GM12878 (cell line): ENCODE data around the gene LCT. TPM values are rescaled to one million over a fixed set of nuclear protein-coding genes. Genes with fewer than 3 reads are reported as not detected.

Experiments
- ATAC-seq: fragments of 200-7000 bp; cut with Tn5 transposase; 3 replicates; pipeline ENCODE4 v1.9.1; 2020; ENCODE audit warnings: mild to moderate bottlenecking, moderate library complexity
- BruUV-seq: library from RNA; stranded (reverse); fragments of 400-500 nt; replicated peaks from 2 replicates; lab custom pipeline; 2021; lab: Mats Ljungman, UMichigan
- CTCF ChIA-PET: fragments of 300-600 bp; sonication (Branson Sonifier 250); formaldehyde crosslinking; extraction: SDS; loops from one replicate; lab custom pipeline; 2021; ENCODE audit warnings: inconsistent platforms; lab: Yijun Ruan, JAX
- POLR2A ChIA-PET: fragments of 350-600 bp; formaldehyde crosslinking; extraction: SDS; loops from one replicate; lab custom pipeline; 2021; ENCODE audit warnings: inconsistent platforms; lab: Charles Lee
- RAD21 ChIA-PET: fragments of 300-600 bp; sonication (Branson Sonifier 250); formaldehyde crosslinking; loops from one replicate; lab custom pipeline; 2023; ENCODE audit warnings: antibody characterized with exemption; ENCODE audit not compliant: unreplicated experiment; lab: Charles Lee
- SMC1A ChIA-PET: fragments of 300-600 bp; sonication (Branson Sonifier 250); formaldehyde crosslinking; loops from one replicate; lab custom pipeline; 2023; ENCODE audit not compliant: unreplicated experiment, uncharacterized antibody; lab: Charles Lee
- DNase-seq: peaks from one replicate; pipeline ENCODE4 v3.0.0-alpha.2; 2011; ENCODE audit warnings: low read depth, low spot score
- FAIRE-seq: peaks from 3 replicates; lab custom pipeline; 2011; peaks lifted over from hg19 to GRCh38; lab: Jason Lieb, UNC
- H2AFZ ChIP-seq: 2 replicates; pipeline ENCODE4 v1.6.0; 2011; ENCODE audit warnings: low read depth, low read length, control low read depth; ENCODE audit not compliant: control insufficient read depth
- H3K27ac ChIP-seq: 2 replicates; pipeline ENCODE4 v1.5.1; 2011; ENCODE audit warnings: control low read depth; ENCODE audit not compliant: control insufficient read depth, insufficient read depth
- H3K27me3 ChIP-seq, 2 experiments: replicated peaks in 1 of 2; 2 replicates each; pipeline versions ENCODE4 v1.6.0 to v1.6.1; 2011; ENCODE audit warnings: low read length in 1 of 2; ENCODE audit not compliant: control insufficient read depth in 2 of 2, insufficient read depth in 2 of 2
- H3K36me3 ChIP-seq, 2 experiments: 2 replicates each; pipeline ENCODE4 v1.5.1; 2011; ENCODE audit warnings: low read length in 1 of 2; ENCODE audit not compliant: control insufficient read depth in 2 of 2, insufficient read depth in 2 of 2
- H3K4me1 ChIP-seq: 2 replicates; pipeline ENCODE4 v1.6.1; 2011; ENCODE audit warnings: mild to moderate bottlenecking, low read length, moderate library complexity, mixed read lengths; ENCODE audit not compliant: control insufficient read depth, insufficient read depth
- H3K4me2 ChIP-seq: 2 replicates; pipeline ENCODE4 v1.6.0; 2011; ENCODE audit warnings: control low read depth; ENCODE audit not compliant: control insufficient read depth, insufficient read depth
- H3K4me3 ChIP-seq: fragments of 200-600 bp; sonication (generic); 2 replicates; pipeline ENCODE4 v1.5.1; 2016
- H3K79me2 ChIP-seq: 2 replicates; pipeline ENCODE4 v1.6.0; 2011; ENCODE audit warnings: low read length; ENCODE audit not compliant: control insufficient read depth, insufficient read depth
- H3K9ac ChIP-seq: 2 replicates; pipeline ENCODE4 v1.8.0; 2011; ENCODE audit warnings: low read length, control low read depth, mixed read lengths; ENCODE audit not compliant: control insufficient read depth, insufficient read depth
- H3K9me3 ChIP-seq: replicated peaks from 3 replicates; pipeline ENCODE4 v1.5.1; 2011; ENCODE audit warnings: mild to moderate bottlenecking, low read length; ENCODE audit not compliant: control insufficient read depth, insufficient read depth
- H4K20me1 ChIP-seq: 2 replicates; pipeline ENCODE4 v1.6.0; 2011; ENCODE audit not compliant: control insufficient read depth, insufficient read depth
- BACH1 ChIP-seq: fragments of 450-650 bp; IDR thresholded peaks from 2 replicates; pipeline ENCODE4 v1.6.1; 2017; ENCODE audit warnings: mild to moderate bottlenecking, borderline replicate concordance
- CBFB ChIP-seq: IDR thresholded peaks from 2 replicates; pipeline ENCODE4 v1.6.1; 2016; ENCODE audit warnings: antibody characterized with exemption, low read depth
- CBX5 ChIP-seq: sonication (generic); IDR thresholded peaks from 2 replicates; pipeline ENCODE4 v1.6.1; 2016; ENCODE audit warnings: low read depth, moderate library complexity, mild to moderate bottlenecking, inconsistent platforms
- CHD2 ChIP-seq: IDR thresholded peaks from 2 replicates; pipeline ENCODE4 v1.6.1; 2011; ENCODE audit warnings: low read depth, low read length, improper control_type of control experiment, borderline replicate concordance
- FOS ChIP-seq: IDR thresholded peaks from 3 replicates; pipeline ENCODE4 v1.6.1; 2011; ENCODE audit warnings: borderline replicate concordance; ENCODE audit not compliant: insufficient read length; ENCODE audit errors: extremely low read depth
- LARP7 ChIP-seq: fragments of 450-650 bp; IDR thresholded peaks from 2 replicates; pipeline ENCODE4 v1.6.1; 2017; ENCODE audit warnings: mild to moderate bottlenecking
- MLLT1 ChIP-seq: fragments of 450-650 bp; IDR thresholded peaks from 2 replicates; pipeline ENCODE4 v1.6.1; 2016; ENCODE audit warnings: mild to moderate bottlenecking
- MTA3 ChIP-seq: IDR thresholded peaks from 2 replicates; pipeline ENCODE4 v1.6.1; 2012; ENCODE audit warnings: low read length, inconsistent platforms, borderline replicate concordance
- RB1 ChIP-seq: fragments of 450-650 bp; formaldehyde crosslinking; IDR thresholded peaks from 2 replicates; pipeline ENCODE4 v1.6.1; 2017; ENCODE audit warnings: mild to moderate bottlenecking, borderline replicate concordance
- SMAD5 ChIP-seq: IDR thresholded peaks from 2 replicates; pipeline ENCODE4 v1.6.1; 2016; ENCODE audit warnings: antibody characterized with exemption, low read depth
- WRNIP1 ChIP-seq: IDR thresholded peaks from 2 replicates; pipeline ENCODE4 v1.6.1; 2011; ENCODE audit warnings: low read depth, low read length, improper control_type of control experiment, borderline replicate concordance
- ZNF24 ChIP-seq: fragments of 450-650 bp; IDR thresholded peaks from 2 replicates; pipeline ENCODE4 v1.6.1; 2017; ENCODE audit warnings: antibody characterized with exemption, mild to moderate bottlenecking
- ZNF384 ChIP-seq: IDR thresholded peaks from 2 replicates; pipeline ENCODE4 v1.6.1; 2012; ENCODE audit warnings: low read depth, mild to moderate bottlenecking, low read length, improper control_type of control experiment, borderline replicate concordance
- WGBS: methylation state at CpG from one replicate; pipeline ENCODE4 v1.1.6; 2016; ENCODE audit warnings: low lambda C conversion rate; ENCODE audit not compliant: insufficient replicate concordance, insufficient coverage; ENCODE audit errors: missing lambda C conversion rate; 5-methylcytosine and 5-hydroxymethylcytosine counted together
- in situ Hi-C: fragments of 300-500 bp; cut with MboI; formaldehyde crosslinking; loops from 9 replicates; pipeline ENCODE4 v1.14.3; 2018; ENCODE audit warnings: mixed read lengths
- intact Hi-C: fragments of 100-400 bp; cut with micrococcal nuclease; formaldehyde crosslinking; loops from one replicate; pipeline ENCODE4 v1.14.2; 2022; ENCODE audit not compliant: unreplicated experiment
- polyA plus RNA-seq, 11 experiments: library from polyadenylated mRNA; depleted of rRNA in 4 of 11; unstranded in 6 of 11; stranded (reverse) in 5 of 11; fragments of >200 nt; fragmentation: Nextera tagmentation in 4 of 11; fragmentation: Illumina TruSeq in 1 of 11; extraction: Ambion mirVana in 4 of 11; extraction: Trizol in 1 of 11; gene quantifications; 1 replicate in 1 of 11; 2 replicates in 10 of 11; pipeline versions ENCODE4 v1.2.1 to v1.2.3, GENCODE V29; 2011 to 2016; ENCODE audit warnings: inconsistent platforms in 2 of 11, missing spikeins in 2 of 11, low read depth in 1 of 11
- total RNA-seq, 4 experiments: library from RNA; depleted of rRNA in 3 of 4; stranded (reverse); fragments of >200 nt in 3 of 4; fragmentation: Illumina TruSeq in 1 of 4; extraction: Trizol in 1 of 4; gene quantifications; 2 replicates each; pipeline versions ENCODE4 v1.2.1 to v1.2.3, GENCODE V29; 2013 to 2021

LCT gene
- total and polyA plus RNA-seq, 10 of the 15 experiments (the other 5 are each of a cell fraction or from before 2014, with no cell fraction given), result 0.02 to 0.09 (median 0.07) TPM; not detected in 3

- FAIRE-seq (no peak), DNase-seq (no peak), ATAC-seq (no peak)
- ChIA-PET RAD21 (interaction anchor here (0.6 kb wide), 1 partner anchor 14 kb away, joined by 3 read pairs; no protein-coding TSS in a partner anchor), POLR2A (interaction anchor here (0.7 kb wide), 2 partner anchors 150 to 640 kb away, joined by 3 to 6 read pairs; no protein-coding TSS in a partner anchor), SMC1A (interaction anchor here (0.7 to 1.5 kb wide), 2 partner anchors 502 to 853 kb away, joined by 3 to 5 read pairs; no protein-coding TSS in a partner anchor), CTCF (interaction anchor here (1.1 to 1.3 kb wide), 2 partner anchors 14 to 502 kb away, joined by 4 read pairs; no protein-coding TSS in a partner anchor)
- no peak for TF ChIP-seq BACH1
- TF ChIP-seq LARP7, result no peak
- no peak for TF ChIP-seq RB1
- TF ChIP-seq CBFB, result no peak
- TF ChIP-seq WRNIP1, result no peak
- no peak for TF ChIP-seq ZNF24
- no peak for TF ChIP-seq MTA3
- TF ChIP-seq MLLT1, result no peak
- TF ChIP-seq SMAD5, result no peak
- TF ChIP-seq CBX5, result no peak
- TF ChIP-seq ZNF384, result no peak
- no peak for TF ChIP-seq CHD2
- no peak for TF ChIP-seq FOS
- H4K20me1 ChIP-seq, result no peaks in the 10 kb centered on the region
- H3K4me3 ChIP-seq, result no peak overlapping the region
- no peaks in the 10 kb centered on the region for H3K27me3 ChIP-seq
- no peaks in the 10 kb centered on the region for H3K4me1 ChIP-seq
- no TSS peak for BruUV-seq
- intact Hi-C loops, result no loop called here
- in situ Hi-C loops, result no loop called here
- no peak overlapping the region for H3K27ac ChIP-seq
- H3K36me3 ChIP-seq, result no peaks in the 10 kb centered on the region
- H3K79me2 ChIP-seq, result no peaks in the 10 kb centered on the region
- H3K9ac ChIP-seq, result no peak overlapping the region
- H3K4me2 ChIP-seq, result no peak overlapping the region
- 53% methylated on average over 3 of the region's 3 CpGs for WGBS
- no peaks in the 10 kb centered on the region for H3K9me3 ChIP-seq
- no peak overlapping the region for H2AFZ ChIP-seq
These were observed 45.4 kb upstream of the LCT start for GRCh38 chr2:135882415-135882814.
